HEK293 (cell line): ENCODE results near the gene PCLO.

Source experiments
- CTCF ChIA-PET: fragments of 350-600 bp; formaldehyde crosslinking; extraction: SDS; loops from one replicate; lab custom pipeline; 2021; ENCODE audit warnings: antibody characterized with exemption; lab: Yijun Ruan, JAX
- POLR2A ChIA-PET: fragments of 300-600 bp; formaldehyde crosslinking; extraction: SDS; loops from one replicate; lab custom pipeline; 2020; ENCODE audit warnings: antibody characterized with exemption, inconsistent platforms; lab: Yijun Ruan, JAX
- H3K27ac ChIP-seq: fragments of 200-500 bp; sonication (Bioruptor generic); 2 replicates; pipeline ENCODE4 v1.5.1; 2014; ENCODE audit warnings: low read depth, low read length, control low read depth, inconsistent platforms; ENCODE audit errors: extremely low read depth
- H3K36me3 ChIP-seq, 2 experiments: fragments of 200-500 bp in 1 of 2; sonication (Bioruptor generic) in 1 of 2; 1 replicate in 1 of 2; 2 replicates in 1 of 2; pipeline ENCODE4 v1.5.1; 2014 to 2017; ENCODE audit warnings: inconsistent platforms in 2 of 2, low read length in 2 of 2; ENCODE audit not compliant: control insufficient read depth in 2 of 2, insufficient read depth in 1 of 2
- H3K4me1 ChIP-seq: fragments of 200-500 bp; sonication (Bioruptor generic); 2 replicates; pipeline ENCODE4 v1.5.1; 2014; ENCODE audit warnings: mild to moderate bottlenecking, low read length, inconsistent platforms; ENCODE audit not compliant: control insufficient read depth, insufficient read depth
- H3K4me3 ChIP-seq: 2 replicates; pipeline ENCODE4 v1.5.1; 2011; ENCODE audit warnings: low read depth, mild to moderate bottlenecking, control low read depth, low read length, moderate library complexity
- H3K9me3 ChIP-seq: fragments of 200-500 bp; sonication (Bioruptor generic); 2 replicates; pipeline ENCODE4 v1.5.1; 2014; ENCODE audit warnings: low read depth, low read length, inconsistent platforms; ENCODE audit not compliant: control insufficient read depth, insufficient read depth
- HOXA7 ChIP-seq: sonication (generic); formaldehyde crosslinking; IDR thresholded peaks from 2 replicates; pipeline ENCODE4 v1.8.1; 2022; ENCODE audit warnings: missing genetic modification reagents, borderline replicate concordance
- KLF17 ChIP-seq: fragments of 450-650 bp; formaldehyde crosslinking; IDR thresholded peaks from 2 replicates; pipeline ENCODE4 v1.5.1; 2016; ENCODE audit warnings: missing biosample characterization, missing genetic modification characterization
- OVOL3 ChIP-seq: fragments of 450-650 bp; formaldehyde crosslinking; IDR thresholded peaks from 2 replicates; pipeline ENCODE4 v1.5.1; 2016; ENCODE audit warnings: missing biosample characterization, missing genetic modification characterization
- SCRT1 ChIP-seq: fragments of 450-650 bp; formaldehyde crosslinking; IDR thresholded peaks from 2 replicates; pipeline ENCODE4 v1.5.1; 2016; ENCODE audit warnings: missing biosample characterization, missing genetic modification characterization, borderline replicate concordance
- ZBTB17 ChIP-seq: fragments of 450-650 bp; formaldehyde crosslinking; IDR thresholded peaks from 2 replicates; pipeline ENCODE4 v1.5.1; 2016; ENCODE audit warnings: missing biosample characterization, missing genetic modification characterization
- ZFP41 ChIP-seq: fragments of 450-650 bp; formaldehyde crosslinking; IDR thresholded peaks from 2 replicates; pipeline ENCODE4 v1.5.1; 2016; ENCODE audit warnings: missing biosample characterization, missing genetic modification characterization, borderline replicate concordance
- ZFP69B ChIP-seq: fragments of 450-650 bp; formaldehyde crosslinking; IDR thresholded peaks from 2 replicates; pipeline ENCODE4 v1.5.1; 2016; ENCODE audit warnings: missing biosample characterization, missing genetic modification characterization
- ZNF10 ChIP-seq: fragments of 450-650 bp; formaldehyde crosslinking; IDR thresholded peaks from 2 replicates; pipeline ENCODE4 v1.5.1; 2017; ENCODE audit warnings: missing biosample characterization, missing genetic modification characterization
- ZNF2 ChIP-seq: fragments of 450-650 bp; formaldehyde crosslinking; IDR thresholded peaks from 2 replicates; pipeline ENCODE4 v1.5.1; 2016; ENCODE audit warnings: missing biosample characterization, missing genetic modification characterization
- ZNF221 ChIP-seq: fragments of 450-650 bp; formaldehyde crosslinking; IDR thresholded peaks from 2 replicates; pipeline ENCODE4 v1.5.1; 2017; ENCODE audit warnings: missing biosample characterization, missing genetic modification characterization, borderline replicate concordance
- ZNF23 ChIP-seq: fragments of 450-650 bp; formaldehyde crosslinking; IDR thresholded peaks from 2 replicates; pipeline ENCODE4 v1.5.1; 2016; ENCODE audit warnings: missing biosample characterization, missing genetic modification characterization, borderline replicate concordance
- ZNF302 ChIP-seq: fragments of 450-650 bp; formaldehyde crosslinking; IDR thresholded peaks from 2 replicates; pipeline ENCODE4 v1.5.1; 2016; ENCODE audit warnings: missing biosample characterization, missing genetic modification characterization, low read depth
- ZNF416 ChIP-seq: fragments of 450-650 bp; formaldehyde crosslinking; IDR thresholded peaks from 2 replicates; pipeline ENCODE4 v1.5.1; 2016; ENCODE audit warnings: missing biosample characterization, missing genetic modification characterization
- ZNF514 ChIP-seq: fragments of 450-650 bp; formaldehyde crosslinking; IDR thresholded peaks from 2 replicates; pipeline ENCODE4 v1.5.1; 2016; ENCODE audit warnings: missing biosample characterization, missing genetic modification characterization
- ZNF529 ChIP-seq: fragments of 450-650 bp; formaldehyde crosslinking; IDR thresholded peaks from 2 replicates; pipeline ENCODE4 v1.5.1; 2017; ENCODE audit warnings: missing genetic modification characterization, missing biosample characterization; ENCODE audit not compliant: insufficient replicate concordance
- ZNF548 ChIP-seq: fragments of 450-650 bp; formaldehyde crosslinking; IDR thresholded peaks from 2 replicates; pipeline ENCODE4 v1.5.1; 2016; ENCODE audit warnings: missing biosample characterization, missing genetic modification characterization
- ZNF660 ChIP-seq: fragments of 450-650 bp; IDR thresholded peaks from 2 replicates; pipeline ENCODE4 v1.5.1; 2018; ENCODE audit warnings: missing biosample characterization, mild to moderate bottlenecking, missing genetic modification characterization
- ZNF701 ChIP-seq: fragments of 450-650 bp; formaldehyde crosslinking; IDR thresholded peaks from 2 replicates; pipeline ENCODE4 v1.5.1; 2016; ENCODE audit warnings: missing biosample characterization, missing genetic modification characterization
- ZNF830 ChIP-seq: fragments of 450-650 bp; IDR thresholded peaks from 2 replicates; pipeline ENCODE4 v1.5.0; 2018; ENCODE audit warnings: missing biosample characterization, missing genetic modification characterization, low read depth, mild to moderate bottlenecking, moderate library complexity
- TF ChIP-seq, protein P1 (sequence below): fragments of 450-650 bp; formaldehyde crosslinking; IDR thresholded peaks from 2 replicates; pipeline ENCODE4 v1.5.1; 2016; ENCODE audit warnings: missing biosample characterization, missing genetic modification characterization
- TF ChIP-seq, protein P2 (sequence below): fragments of 450-650 bp; formaldehyde crosslinking; IDR thresholded peaks from 2 replicates; pipeline ENCODE4 v1.5.1; 2017; ENCODE audit warnings: missing biosample characterization, missing genetic modification characterization

PCLO gene

DNA sequence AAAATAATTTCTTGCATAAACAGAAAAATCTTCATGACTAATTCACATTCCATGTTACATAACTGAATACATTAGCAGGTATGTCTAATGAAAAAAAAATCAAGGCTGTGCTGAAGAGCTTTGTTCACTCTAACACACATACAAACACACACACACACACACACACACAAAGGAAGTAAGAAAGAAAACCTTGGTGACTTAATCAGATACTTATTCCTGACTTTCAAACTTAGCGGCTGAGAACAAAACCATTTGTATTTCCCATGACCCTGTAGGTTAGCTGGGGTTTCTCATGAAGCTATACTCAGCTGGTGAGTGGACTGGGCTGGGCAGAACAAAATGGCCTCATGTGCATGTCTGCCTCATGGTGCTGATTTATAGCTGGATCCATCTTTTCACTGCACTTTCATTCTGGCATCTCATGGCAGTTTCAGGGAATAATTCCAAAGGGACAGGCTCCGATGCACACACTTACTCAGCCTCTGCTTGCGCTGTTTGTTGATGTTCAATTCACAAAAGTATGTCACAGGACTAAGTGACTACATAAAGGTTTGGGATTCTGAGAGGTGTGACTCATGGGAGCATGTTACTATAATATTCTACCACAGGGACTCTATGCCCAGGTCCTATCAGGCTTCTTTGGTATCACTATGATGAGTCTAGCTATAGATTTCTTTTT lies 161.2 kb downstream of the PCLO start:
- CTCF ChIA-PET = interaction anchor here (0.9 kb wide), 1 partner anchor 269 kb away, joined by 3 read pairs; no protein-coding TSS in a partner anchor
- Histone ChIP-seq H3K36me3 (no peaks in the 10 kb centered on the region), H3K27ac (no peak overlapping the region), H3K4me3 (no peak overlapping the region), H3K4me1 (no peaks in the 10 kb centered on the region), H3K9me3 (no peaks in the 10 kb centered on the region)
- POLR2A ChIA-PET = no interaction called here
- TF ChIP-seq ZBTB17 (tag by site-specific recombination) = no peak

- Histone ChIP-seq H3K27ac (no peak overlapping the region), H3K4me1 (no peaks in the 10 kb centered on the region), H3K9me3 (no peaks in the 10 kb centered on the region), H3K36me3 (no peaks in the 10 kb centered on the region), H3K4me3 (no peak overlapping the region)
- TF ChIP-seq ZNF302 (no peak), ZNF660 (tag by site-specific recombination) (no peak), ZNF701 (no peak), ZNF514 (tag by site-specific recombination) (no peak), ZNF548 (tag by site-specific recombination) (no peak), ZNF23 (tag by site-specific recombination) (no peak)
- TF ChIP-seq, protein P1, sequence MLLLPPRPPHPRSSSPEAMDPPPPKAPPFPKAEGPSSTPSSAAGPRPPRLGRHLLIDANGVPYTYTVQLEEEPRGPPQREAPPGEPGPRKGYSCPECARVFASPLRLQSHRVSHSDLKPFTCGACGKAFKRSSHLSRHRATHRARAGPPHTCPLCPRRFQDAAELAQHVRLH (tag by site-specific recombination) = no peak
- ChIA-PET CTCF (no interaction called here), POLR2A (no interaction called here)
Observed at GRCh38 chr7:82998436-82998835, 164.2 kb downstream of the PCLO start.

DNA sequence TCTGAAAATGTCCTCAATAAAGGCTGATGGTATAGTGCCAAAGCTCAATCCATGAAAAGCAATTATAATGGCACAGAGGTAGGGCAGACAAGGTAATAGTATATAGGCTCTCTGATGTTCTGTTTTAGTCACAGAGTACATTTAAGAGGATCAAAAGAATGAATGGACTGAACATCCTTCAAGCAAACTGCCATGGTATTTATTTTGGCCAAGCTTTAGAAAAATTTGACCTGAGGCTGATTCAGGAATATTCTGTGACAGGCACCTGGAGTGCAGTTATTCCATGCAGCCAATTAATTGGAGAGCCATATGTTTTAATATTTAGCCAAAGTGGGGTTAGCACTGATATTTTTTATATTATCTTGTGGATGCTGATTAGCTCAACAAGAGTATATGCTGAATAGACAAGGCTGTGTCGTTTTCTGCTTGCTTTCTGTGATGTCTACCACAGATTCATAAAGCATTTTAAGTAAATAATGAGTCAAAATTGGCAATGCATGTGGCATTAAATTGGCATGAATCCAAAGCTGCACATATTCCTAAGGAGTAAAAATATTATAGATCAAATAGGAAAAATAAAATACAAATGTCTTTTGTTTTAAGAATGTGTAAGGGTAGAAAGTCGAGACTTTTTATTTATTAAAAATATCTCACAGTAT lies 177.4 kb downstream of the PCLO start:
- POLR2A ChIA-PET = no interaction called here
- no peaks in the 10 kb centered on the region for H3K9me3 ChIP-seq
- no peaks in the 10 kb centered on the region for H3K36me3 ChIP-seq
- no peak overlapping the region for H3K27ac ChIP-seq
- TF ChIP-seq ZNF529 (tag by site-specific recombination) (no peak), ZNF10 (no peak), OVOL3 (tag by site-specific recombination) (no peak), ZFP41 (tag by site-specific recombination) (no peak), ZNF2 (tag by site-specific recombination) (no peak), ZNF416 (tag by site-specific recombination) (no peak), KLF17 (no peak), HOXA7 (CRISPR knock-in tag) (no peak), ZNF660 (tag by site-specific recombination) (no peak), ZNF221 (no peak), ZNF830 (tag by site-specific recombination) (no peak), ZFP69B (tag by site-specific recombination) (no peak), SCRT1 (tag by site-specific recombination) (no peak)
- TF ChIP-seq, protein P2, sequence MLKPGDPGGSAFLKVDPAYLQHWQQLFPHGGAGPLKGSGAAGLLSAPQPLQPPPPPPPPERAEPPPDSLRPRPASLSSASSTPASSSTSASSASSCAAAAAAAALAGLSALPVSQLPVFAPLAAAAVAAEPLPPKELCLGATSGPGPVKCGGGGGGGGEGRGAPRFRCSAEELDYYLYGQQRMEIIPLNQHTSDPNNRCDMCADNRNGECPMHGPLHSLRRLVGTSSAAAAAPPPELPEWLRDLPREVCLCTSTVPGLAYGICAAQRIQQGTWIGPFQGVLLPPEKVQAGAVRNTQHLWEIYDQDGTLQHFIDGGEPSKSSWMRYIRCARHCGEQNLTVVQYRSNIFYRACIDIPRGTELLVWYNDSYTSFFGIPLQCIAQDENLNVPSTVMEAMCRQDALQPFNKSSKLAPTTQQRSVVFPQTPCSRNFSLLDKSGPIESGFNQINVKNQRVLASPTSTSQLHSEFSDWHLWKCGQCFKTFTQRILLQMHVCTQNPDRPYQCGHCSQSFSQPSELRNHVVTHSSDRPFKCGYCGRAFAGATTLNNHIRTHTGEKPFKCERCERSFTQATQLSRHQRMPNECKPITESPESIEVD (tag by site-specific recombination) = no peak
- H3K4me3 ChIP-seq = no peak overlapping the region
- CTCF ChIA-PET = no interaction called here
- H3K4me1 ChIP-seq = no peaks in the 10 kb centered on the region
